DLD1 (cell line): Measurements from ENCODE around the gene HARS2.
"Not testable (repeated sequence)": the region's sequence is repeated elsewhere in the genome, so short reads cannot be mapped to it uniquely, and the experiment has no call there.

ENCODE experiments used
- in situ Hi-C: cut with HindIII; loops from 2 replicates; pipeline ENCODE4 v1.10.0; 2017; ENCODE audit warnings: low sequenced_read_pairs

The HARS2 gene, protein sequence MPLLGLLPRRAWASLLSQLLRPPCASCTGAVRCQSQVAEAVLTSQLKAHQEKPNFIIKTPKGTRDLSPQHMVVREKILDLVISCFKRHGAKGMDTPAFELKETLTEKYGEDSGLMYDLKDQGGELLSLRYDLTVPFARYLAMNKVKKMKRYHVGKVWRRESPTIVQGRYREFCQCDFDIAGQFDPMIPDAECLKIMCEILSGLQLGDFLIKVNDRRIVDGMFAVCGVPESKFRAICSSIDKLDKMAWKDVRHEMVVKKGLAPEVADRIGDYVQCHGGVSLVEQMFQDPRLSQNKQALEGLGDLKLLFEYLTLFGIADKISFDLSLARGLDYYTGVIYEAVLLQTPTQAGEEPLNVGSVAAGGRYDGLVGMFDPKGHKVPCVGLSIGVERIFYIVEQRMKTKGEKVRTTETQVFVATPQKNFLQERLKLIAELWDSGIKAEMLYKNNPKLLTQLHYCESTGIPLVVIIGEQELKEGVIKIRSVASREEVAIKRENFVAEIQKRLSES

DNA sequence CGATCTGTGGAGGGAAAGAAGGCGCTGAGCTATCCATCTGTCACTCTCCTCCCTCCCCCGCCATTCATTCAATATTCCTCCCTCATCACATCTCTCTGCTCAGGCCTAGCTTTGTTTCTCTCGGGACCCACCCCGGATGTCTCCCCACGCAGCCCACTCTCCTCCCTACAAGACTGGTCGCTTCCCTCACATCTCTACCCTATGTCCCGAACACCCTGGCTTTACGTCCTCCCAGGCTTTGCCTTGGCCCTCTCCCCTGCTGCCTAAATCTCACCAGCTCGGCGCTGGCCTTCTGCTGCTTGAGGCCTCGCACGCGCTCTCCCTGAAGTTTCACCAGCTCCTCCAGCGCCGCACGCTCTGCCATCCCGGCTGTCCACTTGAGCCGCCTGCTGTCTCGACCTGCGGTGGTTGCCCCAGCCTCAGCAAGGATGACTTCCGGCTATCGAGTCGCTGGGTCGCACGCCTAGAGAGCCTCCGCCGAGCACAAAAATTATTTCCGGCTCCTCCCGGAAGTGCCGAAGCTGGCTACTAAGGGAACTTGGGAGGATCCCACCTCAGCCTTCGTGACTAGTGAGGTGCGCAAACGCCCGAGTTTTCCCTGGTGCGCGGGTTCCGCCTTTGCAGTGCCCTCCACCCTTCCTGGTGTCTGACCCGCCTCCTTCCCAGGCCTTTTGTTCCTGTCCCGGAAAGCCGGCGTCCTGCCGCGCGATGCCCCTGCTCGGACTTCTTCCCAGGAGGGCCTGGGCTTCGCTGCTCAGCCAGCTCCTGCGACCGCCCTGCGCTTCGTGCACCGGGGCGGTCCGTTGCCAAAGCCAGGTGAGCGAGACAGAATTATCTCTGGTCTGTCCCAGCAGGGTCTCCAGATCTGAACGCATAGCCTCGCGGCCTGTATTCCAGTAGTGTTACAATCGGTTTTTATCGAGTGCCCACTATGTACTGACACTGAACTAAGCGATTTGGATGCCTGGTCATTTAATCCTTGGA is at the start of gene HARS2, which contains the start of gene HARS1:
Gene HARS2, plus strand, starts transcription at position 515 of the 984 bp plus-strand sequence. Its CDS starts 194 bp downstream, at position 709.
Gene HARS1, minus strand, starts transcription at position 430 of the 984 bp plus-strand sequence. Its CDS starts 66 bp downstream, at position 364.
- in situ Hi-C loops, result no loop called here

DNA sequence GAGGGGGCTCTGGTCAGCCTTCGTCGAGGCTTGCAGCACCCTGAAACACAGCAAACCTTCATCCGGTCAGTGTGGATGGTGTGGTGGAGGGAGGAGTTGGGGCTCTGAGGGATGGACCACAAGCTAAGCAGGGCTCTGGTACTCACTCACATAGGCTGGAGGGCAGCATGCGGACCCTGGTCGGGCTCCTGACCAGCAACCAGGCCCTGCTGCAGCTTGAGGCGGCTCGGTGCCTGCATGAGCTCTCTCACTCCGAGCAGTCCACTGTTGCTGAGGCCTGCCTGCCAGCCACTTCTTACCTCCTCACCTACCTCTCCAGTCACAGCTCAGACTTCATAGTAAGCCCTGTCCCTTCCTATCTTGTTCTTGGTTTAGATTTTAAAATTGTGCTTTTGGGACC is 49.5 kb upstream of the HARS2 start:
- in situ Hi-C loops, result no loop called here

DNA sequence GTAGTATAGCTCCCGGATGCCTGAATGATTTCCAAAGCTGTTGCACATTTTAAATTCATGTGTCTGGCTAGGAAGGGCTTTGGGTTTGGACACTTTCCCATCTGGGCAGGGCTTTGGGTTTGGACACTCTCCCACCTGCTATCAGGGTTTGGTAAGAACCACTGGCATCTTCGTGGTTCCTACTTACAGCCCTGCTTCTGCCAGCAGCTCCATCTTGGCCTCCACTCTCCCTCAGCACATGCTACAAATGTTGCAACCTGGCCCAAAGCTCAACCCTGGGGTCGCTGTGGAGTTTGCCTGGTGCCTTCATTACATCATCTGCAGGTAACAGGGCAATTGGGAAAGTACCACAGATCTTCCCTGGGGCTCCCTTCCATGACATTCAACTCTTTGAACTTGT is 48.5 kb upstream of the HARS2 start:
- in situ Hi-C loops, result no loop called here

DNA sequence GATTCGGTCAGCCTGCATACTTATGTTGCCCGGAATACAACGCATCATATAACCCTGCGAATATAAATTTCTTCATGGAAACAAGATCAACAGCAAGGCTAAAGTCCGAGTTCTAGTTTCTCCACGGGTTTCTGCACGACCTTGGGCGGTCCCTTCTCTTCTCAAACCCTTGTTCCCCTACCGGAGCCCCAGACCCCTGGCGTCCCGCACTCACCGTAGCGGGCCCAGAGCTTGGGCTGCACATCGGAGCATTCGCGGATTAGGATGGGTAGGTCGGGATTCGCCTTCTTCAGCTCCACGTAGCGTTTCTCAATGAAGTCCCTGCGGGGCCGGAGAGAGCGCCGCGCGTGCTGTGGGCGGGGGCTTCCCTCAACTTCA is 44.2 kb upstream of the HARS2 start:
- in situ Hi-C loops, result no loop called here

- in situ Hi-C loops, result no loop called here
These were observed 32.4 kb upstream of the HARS2 start for GRCh38 chr5:140658870-140659269.

DNA sequence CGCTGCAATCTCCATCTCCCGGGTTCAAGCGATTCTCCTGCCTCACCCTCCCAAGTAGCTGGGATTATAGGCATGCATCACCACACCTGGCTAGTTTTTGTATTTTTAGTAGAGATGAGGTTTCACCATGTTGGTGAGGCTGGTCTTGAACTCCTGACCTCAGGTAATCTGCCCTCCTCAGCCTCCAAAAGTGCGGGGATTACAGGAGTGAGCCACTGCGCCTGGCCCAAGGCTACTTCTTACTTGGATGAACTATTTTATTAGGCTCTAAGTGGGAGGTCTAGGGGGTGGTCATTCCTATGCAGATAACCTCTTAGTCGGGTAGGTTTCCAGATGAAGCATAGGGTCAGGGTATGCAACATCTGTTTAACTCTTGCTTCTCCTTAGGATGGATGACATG is 30.9 kb upstream of the HARS2 start:
- in situ Hi-C loops, result not testable (repeated sequence)

GRCh38 chr5:140664030-140664358 is 27.3 kb upstream of the HARS2 start:
- in situ Hi-C loops, result no loop called here

DNA sequence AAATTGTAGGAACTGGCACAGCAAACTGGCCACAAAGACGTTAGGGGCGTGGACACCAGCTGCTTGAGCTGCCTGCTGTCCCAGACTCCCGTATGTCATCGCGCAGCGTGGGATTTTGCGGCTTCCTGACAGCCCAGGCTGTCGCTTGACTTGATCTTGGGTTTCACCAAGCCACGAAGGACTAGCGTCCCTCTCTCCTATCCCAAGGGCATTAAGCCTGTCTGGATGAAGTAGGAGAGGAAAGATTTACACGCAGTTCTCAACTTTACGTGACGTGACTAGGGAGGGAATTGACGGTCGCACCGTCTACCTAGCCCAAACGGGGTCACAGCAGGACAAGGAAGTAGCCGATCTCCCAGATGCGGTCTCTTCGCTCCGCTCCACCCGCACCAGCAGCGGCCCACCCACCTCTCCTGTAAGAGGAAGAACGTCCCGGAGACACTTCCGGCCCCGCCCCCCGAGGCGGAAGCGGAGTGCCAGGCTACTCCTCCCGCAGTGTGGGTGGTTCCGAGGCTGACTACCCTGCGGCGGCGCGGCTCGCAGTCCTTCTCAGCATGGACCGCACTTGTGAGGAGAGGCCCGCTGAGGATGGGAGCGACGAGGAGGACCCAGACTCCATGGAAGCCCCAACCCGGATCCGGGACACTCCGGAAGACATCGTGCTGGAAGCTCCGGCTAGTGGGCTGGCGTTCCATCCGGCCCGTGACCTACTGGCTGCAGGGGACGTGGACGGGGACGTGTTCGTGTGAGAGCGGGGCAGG is 26.7 kb upstream of the HARS2 start, which contains the start of gene WDR55:
Gene WDR55, plus strand, starts transcription at position 546 of the 761 bp plus-strand sequence. Its CDS starts 9 bp downstream, at position 555.
- in situ Hi-C loops, result no loop called here

- in situ Hi-C loops, result not testable (repeated sequence)
These were observed 20.2 kb upstream of the HARS2 start for GRCh38 chr5:140671035-140671434.

GRCh38 chr5:140671472-140672125 is 19.7 kb upstream of the HARS2 start:
- in situ Hi-C loops, result no loop called here

GRCh38 chr5:140672455-140673186 is 18.6 kb upstream of the HARS2 start:
- in situ Hi-C loops, result no loop called here

GRCh38 chr5:140673187-140673976 is 17.9 kb upstream of the HARS2 start, which contains the start of gene DND1:
Gene DND1, minus strand, starts transcription at chr5:140673576. Its CDS starts 34 bp downstream, at chr5:140673542.
- in situ Hi-C loops, result no loop called here

GRCh38 chr5:140674211-140674610 is 17.0 kb upstream of the HARS2 start:
- in situ Hi-C loops, result no loop called here

GRCh38 chr5:140674629-140675028 is 16.6 kb upstream of the HARS2 start:
- in situ Hi-C loops, result no loop called here

DNA sequence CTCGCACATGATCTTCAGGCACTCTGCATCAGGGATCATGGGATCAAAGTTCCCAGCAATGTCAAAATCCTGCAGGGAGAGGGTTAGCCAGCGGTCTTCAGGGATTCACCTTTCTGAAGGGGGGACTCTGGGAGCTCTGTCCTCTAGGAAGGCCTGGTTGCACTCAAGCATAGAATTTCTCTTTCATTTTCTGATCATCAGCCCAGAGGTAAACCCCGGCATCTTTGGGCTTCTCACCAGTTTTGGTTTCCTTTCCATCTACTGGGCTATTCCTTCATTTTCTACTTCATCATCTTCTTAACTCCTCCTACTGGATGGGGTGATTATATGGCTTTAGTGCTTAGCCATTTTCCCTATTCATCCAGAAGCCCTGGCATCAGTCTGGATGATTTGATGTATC is 13.3 kb upstream of the HARS2 start:
- in situ Hi-C loops, result no loop called here

DNA sequence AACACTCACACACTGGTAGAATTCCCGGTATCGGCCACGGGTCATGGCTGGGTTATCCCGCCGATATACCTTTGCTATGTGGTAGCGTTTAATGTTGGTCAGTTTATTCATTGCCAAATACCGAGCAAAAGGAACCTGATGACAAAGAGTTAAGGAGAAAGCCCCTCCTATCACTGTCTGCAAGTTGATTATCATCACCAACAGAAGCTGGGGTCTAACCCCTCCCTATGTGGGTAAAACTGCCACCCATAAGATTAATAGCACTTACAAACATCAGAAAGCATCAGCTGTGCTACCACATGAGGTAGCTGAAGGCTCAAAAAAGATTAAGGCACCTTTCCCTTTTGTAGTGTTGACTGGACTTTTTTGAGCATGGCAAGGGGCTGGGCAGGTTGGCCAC is 12.3 kb upstream of the HARS2 start:
- in situ Hi-C loops, result no loop called here

DNA sequence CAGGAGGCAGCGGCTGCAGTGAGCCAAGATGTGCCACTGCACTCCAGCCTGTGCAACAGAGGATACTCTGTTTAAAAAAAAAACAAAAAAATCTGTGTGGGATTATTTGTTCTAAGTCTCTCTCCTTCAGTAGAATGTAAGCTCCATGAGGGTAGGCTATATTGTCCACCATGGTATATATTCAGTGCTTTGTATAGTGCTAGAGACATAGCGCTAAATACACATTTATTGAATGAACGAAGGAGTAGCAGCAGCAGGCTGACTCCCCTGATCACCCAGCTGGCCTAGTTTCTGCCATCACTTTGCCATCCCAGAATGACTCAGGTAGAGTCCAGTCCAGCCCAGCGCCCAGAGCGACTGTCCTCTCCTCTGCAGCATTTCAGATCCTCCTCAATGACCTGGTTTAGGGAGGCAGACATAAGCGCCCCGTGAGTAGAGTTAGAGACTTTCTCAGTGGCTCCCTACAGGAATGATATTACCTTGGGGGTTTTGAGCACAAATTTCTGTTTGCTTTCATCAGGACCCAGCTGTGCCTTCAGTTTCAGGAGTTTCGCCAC is 801 bp upstream of the HARS2 start:
- in situ Hi-C loops, result no loop called here

- in situ Hi-C loops, result no loop called here
These were observed 3.0 kb downstream of the HARS2 start for GRCh38 chr5:140694276-140694675.
